Uterus (tissue), 4 donors: ENCODE measurements around the gene CELA3A. TPM values are rescaled to one million over a fixed set of nuclear protein-coding genes. Genes with fewer than 3 reads are reported as not detected.

Experiments
- DNase-seq, 2 donors: peaks; one replicate each; pipeline ENCODE4 v3.0.0-alpha.2; 2019 to 2020
- H3K27ac ChIP-seq, 2 donors: fragments of 200-600 bp; sonication (generic); 1 replicate in 1 of 2; 2 replicates in 1 of 2; pipeline ENCODE4 v1.5.1; 2016 to 2018
- H3K27me3 ChIP-seq, 2 donors: fragments of 200-600 bp; sonication (generic); one replicate each; pipeline ENCODE4 v1.5.1; 2018 to 2019; ENCODE audit warnings: control low read depth in 1 of 2
- H3K36me3 ChIP-seq, 2 donors: fragments of 200-600 bp; sonication (generic); one replicate each; pipeline ENCODE4 v1.5.1; 2019; ENCODE audit warnings: control low read depth in 1 of 2
- H3K4me1 ChIP-seq, 2 donors: fragments of 200-600 bp; sonication (generic); one replicate each; pipeline ENCODE4 v1.5.1; 2018 to 2019; ENCODE audit warnings: control low read depth in 1 of 2
- H3K4me3 ChIP-seq, 2 donors: fragments of 200-600 bp; sonication (generic); 1 replicate in 1 of 2; 2 replicates in 1 of 2; pipeline ENCODE4 v1.5.1; 2018 to 2019; ENCODE audit warnings: mild to moderate bottlenecking in 1 of 2
- H3K9me3 ChIP-seq, 2 donors: fragments of 200-600 bp; sonication (generic); one replicate each; pipeline ENCODE4 v1.5.1; 2019; ENCODE audit warnings: control low read depth in 1 of 2
- CTCF ChIP-seq, 4 experiments: fragments of 200-600 bp in 2 of 4; fragments of 450-650 bp in 2 of 4; sonication (generic) in 2 of 4; IDR thresholded peaks; one replicate each; pipeline ENCODE4 v1.5.1; 2016 to 2019; ENCODE audit warnings: antibody characterized with exemption in 4 of 4, mild to moderate bottlenecking in 2 of 4, moderate library complexity in 1 of 4
- POLR2A ChIP-seq, 2 donors: fragments of 450-650 bp; IDR thresholded peaks; one replicate each; pipeline ENCODE4 v1.6.1; 2016; ENCODE audit warnings: antibody characterized with exemption in 2 of 2, mild to moderate bottlenecking in 1 of 2, moderate library complexity in 1 of 2
- intact Hi-C: fragments of 100-400 bp; cut with DNase I; formaldehyde crosslinking; loops from one replicate; pipeline ENCODE4 v1.15.1; 2023; ENCODE audit warnings: low total_unique reads
- total RNA-seq, 4 donors: library from RNA; depleted of rRNA in 3 of 4; stranded (reverse); fragments of >200 nt in 3 of 4; gene quantifications; one replicate each; pipeline versions ENCODE4 v1.1.0 to v1.2.4, GENCODE V29; 2014 to 2023
- donor health status: DM: yes; HTN: yes; CAD: no.

The CELA3A gene
- total RNA-seq, 4 donors from 2014 or later, result not detected

GRCh38 chr1:22039594-22040285, 38.3 kb downstream of the CELA3A start:
- Histone ChIP-seq H3K4me3 (no peak overlapping the region), H3K27me3 (no peaks in the 10 kb centered on the region), H3K27ac (no peak overlapping the region), H3K36me3 (no peaks in the 10 kb centered on the region), H3K9me3 (no peaks in the 10 kb centered on the region), H3K4me1 (no peaks in the 10 kb centered on the region)
- peak; percentile 37 to 43 for DNase-seq
- TF ChIP-seq POLR2A (IDR thresholded peaks at IDR 0.05) (no peak), CTCF (IDR thresholded peaks at IDR 0.05) (no peak)
- intact Hi-C loops, result no loop called here

- Histone ChIP-seq H3K36me3 (no peaks in the 10 kb centered on the region), H3K9me3 (no peaks in the 10 kb centered on the region), H3K27me3 (no peaks in the 10 kb centered on the region), H3K4me3 (no peak overlapping the region), H3K4me1 (no peaks in the 10 kb centered on the region), H3K27ac (no peak overlapping the region)
- intact Hi-C loops, result no loop called here
- no peak for TF ChIP-seq POLR2A (IDR thresholded peaks at IDR 0.05)
- DNase-seq, result no peak
These were observed 38.8 kb downstream of the CELA3A start for GRCh38 chr1:22040286-22040623.

- Histone ChIP-seq H3K4me3 (no peak overlapping the region), H3K9me3 (no peaks in the 10 kb centered on the region), H3K4me1 (no peaks in the 10 kb centered on the region), H3K36me3 (no peaks in the 10 kb centered on the region), H3K27ac (no peak overlapping the region), H3K27me3 (no peaks in the 10 kb centered on the region)
- no peak for DNase-seq
- TF ChIP-seq POLR2A (IDR thresholded peaks at IDR 0.05) (no peak), CTCF (IDR thresholded peaks at IDR 0.05) (no peak)
- intact Hi-C loops, result no loop called here
These were observed 40.0 kb downstream of the CELA3A start for GRCh38 chr1:22041505-22041904.

GRCh38 chr1:22043198-22043769, 41.8 kb downstream of the CELA3A start:
- intact Hi-C loops, result no loop called here
- no peak for TF ChIP-seq CTCF (IDR thresholded peaks at IDR 0.05)
- TF ChIP-seq POLR2A (IDR thresholded peaks at IDR 0.05), result no peak
- no peak overlapping the region for H3K27ac ChIP-seq
- H3K9me3 ChIP-seq, result no peaks in the 10 kb centered on the region
- H3K36me3 ChIP-seq, result no peaks in the 10 kb centered on the region
- H3K4me3 ChIP-seq, result no peak overlapping the region
- DNase-seq, result no peak
- no peaks in the 10 kb centered on the region for H3K27me3 ChIP-seq
- no peaks in the 10 kb centered on the region for H3K4me1 ChIP-seq

- H3K4me1 ChIP-seq, result no peaks in the 10 kb centered on the region
- intact Hi-C loops, result no loop called here
- H3K9me3 ChIP-seq, result no peaks in the 10 kb centered on the region
These were observed 43.4 kb downstream of the CELA3A start for GRCh38 chr1:22044690-22045420.

More at GRCh38 chr1:22044690-22045420, 43.4 kb downstream of the CELA3A start:
- Histone ChIP-seq H3K4me3 (no peak overlapping the region), H3K27me3 (no peaks in the 10 kb centered on the region), H3K36me3 (no peaks in the 10 kb centered on the region), H3K27ac (no peak overlapping the region)
- DNase-seq, result no peak
- TF ChIP-seq CTCF (IDR thresholded peaks at IDR 0.05), result no peak
- no peak for TF ChIP-seq POLR2A (IDR thresholded peaks at IDR 0.05)
